DND-41 (cell line): ENCODE measurements around the gene UBE2N.
"Not testable (repeated sequence)": the region's sequence is repeated elsewhere in the genome, so short reads cannot be mapped to it uniquely, and the experiment has no call there.

Experiments used
- ATAC-seq: fragments of 200-7000 bp; cut with Tn5 transposase; 3 replicates; pipeline ENCODE4 v1.9.1; 2021; ENCODE audit warnings: low read depth; ENCODE audit not compliant: insufficient read depth
- DNase-seq: peaks from one replicate; pipeline ENCODE4 v3.0.0-alpha.2; 2020
- H2AFZ ChIP-seq: 2 replicates; pipeline ENCODE4 v1.6.0; 2012; ENCODE audit warnings: low read depth, low read length
- H3K27ac ChIP-seq: 2 replicates; pipeline ENCODE4 v1.5.1; 2012; ENCODE audit warnings: low read length, inconsistent platforms
- H3K27me3 ChIP-seq: fragments of 200-600 bp; sonication (generic); 2 replicates; pipeline ENCODE4 v1.6.0; 2012; ENCODE audit warnings: low read length, mild to moderate bottlenecking, inconsistent platforms; ENCODE audit not compliant: insufficient read depth, poor library complexity
- H3K36me3 ChIP-seq: 2 replicates; pipeline ENCODE4 v1.5.1; 2012; ENCODE audit warnings: low read length, inconsistent platforms; ENCODE audit not compliant: insufficient read depth
- H3K4me1 ChIP-seq: 2 replicates; pipeline ENCODE4 v1.5.1; 2012; ENCODE audit warnings: mild to moderate bottlenecking, low read length; ENCODE audit not compliant: insufficient read depth
- H3K4me2 ChIP-seq: 2 replicates; pipeline ENCODE4 v1.6.0; 2012; ENCODE audit warnings: mild to moderate bottlenecking, moderate library complexity, low read length, inconsistent platforms; ENCODE audit not compliant: insufficient read depth
- H3K4me3 ChIP-seq, 2 experiments: fragments of 200-600 bp in 1 of 2; shearing (Covaris generic) in 1 of 2; 2 replicates each; pipeline ENCODE4 v1.5.1; 2012 to 2016; ENCODE audit warnings: inconsistent platforms in 2 of 2, low read length in 2 of 2, mild to moderate bottlenecking in 2 of 2, low read depth in 1 of 2, moderate library complexity in 1 of 2
- H3K79me2 ChIP-seq: 2 replicates; pipeline ENCODE4 v1.6.0; 2012; ENCODE audit warnings: low read length, inconsistent platforms; ENCODE audit not compliant: insufficient read depth
- H3K9ac ChIP-seq: 2 replicates; pipeline ENCODE4 v1.6.0; 2012; ENCODE audit warnings: low read depth, mild to moderate bottlenecking, inconsistent platforms, low read length, moderate library complexity
- H3K9me3 ChIP-seq: 2 replicates; pipeline ENCODE4 v1.5.1; 2012; ENCODE audit warnings: low read length, moderate library complexity, mild to moderate bottlenecking, inconsistent platforms; ENCODE audit not compliant: insufficient read depth, severe bottlenecking
- H4K20me1 ChIP-seq: 2 replicates; pipeline ENCODE4 v1.6.0; 2012; ENCODE audit warnings: low read length; ENCODE audit not compliant: insufficient read depth
- CTCF ChIP-seq: IDR thresholded peaks from 2 replicates; pipeline ENCODE4 v1.5.1; 2012; ENCODE audit warnings: borderline replicate concordance, low read length, moderate library complexity, mild to moderate bottlenecking; ENCODE audit not compliant: poor library complexity, severe bottlenecking; ENCODE audit errors: extremely low read depth
- EZH2 ChIP-seq: IDR thresholded peaks from 3 replicates; pipeline ENCODE4 v1.6.1; 2012; ENCODE audit warnings: borderline replicate concordance, low read depth, mild to moderate bottlenecking, moderate library complexity, low read length, inconsistent platforms; ENCODE audit not compliant: severe bottlenecking

The UBE2N gene

GRCh38 chr12:93438266-93439050, 3.3 kb downstream of the UBE2N start:
- H4K20me1 ChIP-seq, result peaks cover 73% of the 10 kb centered on the region
- peak overlapping the region; percentile 72 for H3K4me2 ChIP-seq
- no peak for DNase-seq
- H3K4me1 ChIP-seq, result peaks cover 55% of the 10 kb centered on the region
- no peaks in the 10 kb centered on the region for H3K9me3 ChIP-seq
- no peak overlapping the region for H3K4me3 ChIP-seq
- no peak overlapping the region for H2AFZ ChIP-seq
- no peak for TF ChIP-seq CTCF
- no peak for TF ChIP-seq EZH2
- H3K36me3 ChIP-seq, result no peaks in the 10 kb centered on the region
- H3K27ac ChIP-seq, result no peak overlapping the region
- ATAC-seq, result no peak
- peaks cover 83% of the 10 kb centered on the region for H3K79me2 ChIP-seq
- no peak overlapping the region for H3K9ac ChIP-seq
- no peaks in the 10 kb centered on the region for H3K27me3 ChIP-seq

- H3K79me2 ChIP-seq, result peaks cover 99% of the 10 kb centered on the region
- H3K9me3 ChIP-seq, result no peaks in the 10 kb centered on the region
- no peak overlapping the region for H3K27ac ChIP-seq
- no peak overlapping the region for H3K4me3 ChIP-seq
- H2AFZ ChIP-seq, result no peak overlapping the region
- no peak overlapping the region for H3K9ac ChIP-seq
- peaks cover 32% of the 10 kb centered on the region for H3K4me1 ChIP-seq
- H4K20me1 ChIP-seq, result peaks cover 88% of the 10 kb centered on the region
- H3K27me3 ChIP-seq, result no peaks in the 10 kb centered on the region
- ATAC-seq (no peak), DNase-seq (no peak)
- TF ChIP-seq CTCF (no peak), EZH2 (no peak)
- H3K36me3 ChIP-seq, result no peaks in the 10 kb centered on the region
- H3K4me2 ChIP-seq, result no peak overlapping the region
Measured at GRCh38 chr12:93434256-93434865, 7.4 kb downstream of the UBE2N start.

GRCh38 chr12:93432031-93432430, 9.7 kb downstream of the UBE2N start:
- not testable (repeated sequence) for H3K36me3 ChIP-seq, H3K4me1 ChIP-seq, H3K4me3 ChIP-seq, H3K27ac ChIP-seq, DNase-seq, H3K4me2 ChIP-seq, H2AFZ ChIP-seq, ATAC-seq, H3K9ac ChIP-seq, H3K9me3 ChIP-seq, H3K27me3 ChIP-seq
- H3K79me2 ChIP-seq, result peaks cover 99% of the 10 kb centered on the region
- peaks cover 84% of the 10 kb centered on the region for H4K20me1 ChIP-seq

- peaks cover 99% of the 10 kb centered on the region for H3K79me2 ChIP-seq
- H3K4me1 ChIP-seq, result no peaks in the 10 kb centered on the region
- no peaks in the 10 kb centered on the region for H3K9me3 ChIP-seq
- ATAC-seq (no peak), DNase-seq (no peak)
- no peak overlapping the region for H3K9ac ChIP-seq
- peaks cover 84% of the 10 kb centered on the region for H4K20me1 ChIP-seq
- H3K4me3 ChIP-seq, result no peak overlapping the region
- TF ChIP-seq CTCF, result no peak
- no peak for TF ChIP-seq EZH2
- H3K27me3 ChIP-seq, result no peaks in the 10 kb centered on the region
- H3K27ac ChIP-seq, result no peak overlapping the region
- no peak overlapping the region for H2AFZ ChIP-seq
- no peaks in the 10 kb centered on the region for H3K36me3 ChIP-seq
- no peak overlapping the region for H3K4me2 ChIP-seq
Measured at GRCh38 chr12:93430280-93430679, 11.5 kb downstream of the UBE2N start.
